Esophagus muscularis mucosa (tissue), 4 donors: ENCODE data around the gene METTL26.

ENCODE experiments used
- EP300 ChIP-seq: sonication (generic); formaldehyde crosslinking; IDR thresholded peaks from one replicate; pipeline ENCODE4 v1.6.1; 2017; ENCODE audit warnings: antibody characterized with exemption
- POLR2A ChIP-seq: fragments of 450-650 bp; IDR thresholded peaks from one replicate; pipeline ENCODE4 v1.6.1; 2017; ENCODE audit warnings: antibody characterized with exemption, moderate library complexity, mild to moderate bottlenecking, low read depth
- POLR2AphosphoS5 ChIP-seq, 2 donors: sonication (generic); formaldehyde crosslinking; IDR thresholded peaks; one replicate each; pipeline ENCODE4 v1.6.1; 2017; ENCODE audit warnings: antibody characterized with exemption in 2 of 2
- TF ChIP-seq, protein P1 (sequence below), 3 experiments: fragments of 200-600 bp in 2 of 3; fragments of 450-650 bp in 1 of 3; sonication (generic) in 2 of 3; IDR thresholded peaks; one replicate each; pipeline ENCODE4 v1.5.1; 2017 to 2019; ENCODE audit warnings: antibody characterized with exemption in 3 of 3, mild to moderate bottlenecking in 2 of 3, moderate library complexity in 1 of 3

DNA sequence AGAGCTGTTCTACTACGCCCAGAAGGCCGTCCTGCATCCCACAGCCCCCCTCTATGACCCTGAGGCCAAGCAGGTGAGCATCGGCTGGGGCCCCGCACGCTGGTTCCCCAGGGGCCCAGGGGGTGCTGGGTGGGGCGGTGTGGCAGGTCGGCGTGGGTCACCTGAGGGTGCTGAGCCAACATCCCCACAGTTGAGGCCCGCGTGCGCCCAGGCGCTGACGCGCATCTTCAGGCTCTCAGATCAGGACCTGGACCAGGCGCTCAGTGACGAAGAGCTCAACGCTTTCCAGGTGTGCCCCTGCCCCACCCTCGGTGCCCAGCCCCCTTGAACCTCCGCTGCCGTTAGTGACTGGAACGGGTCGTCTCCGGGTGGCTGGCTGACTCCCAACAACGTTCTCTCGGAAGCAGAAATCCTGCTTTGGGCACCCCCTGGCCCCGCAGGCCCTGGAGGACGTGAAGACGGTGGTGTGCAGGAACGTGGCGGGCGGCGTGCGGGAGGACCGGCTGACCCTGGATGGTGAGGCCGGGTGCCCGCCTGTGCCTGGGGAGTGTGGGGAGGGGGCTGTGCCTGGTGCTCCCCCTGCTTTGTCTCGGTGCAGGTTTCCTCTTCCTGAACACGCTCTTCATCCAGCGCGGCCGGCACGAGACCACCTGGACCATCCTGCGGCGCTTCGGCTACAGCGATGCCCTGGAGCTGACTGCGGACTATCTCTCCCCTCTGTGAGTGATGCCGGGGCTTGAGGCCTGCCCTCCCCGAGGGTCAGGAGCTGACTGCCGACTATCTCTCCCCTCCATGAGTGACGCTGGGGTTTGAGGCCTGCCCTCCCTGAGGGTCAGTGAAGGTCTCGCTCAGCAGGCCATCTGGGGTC lies 34.6 kb upstream of the METTL26 start:
- TF ChIP-seq, protein P1, sequence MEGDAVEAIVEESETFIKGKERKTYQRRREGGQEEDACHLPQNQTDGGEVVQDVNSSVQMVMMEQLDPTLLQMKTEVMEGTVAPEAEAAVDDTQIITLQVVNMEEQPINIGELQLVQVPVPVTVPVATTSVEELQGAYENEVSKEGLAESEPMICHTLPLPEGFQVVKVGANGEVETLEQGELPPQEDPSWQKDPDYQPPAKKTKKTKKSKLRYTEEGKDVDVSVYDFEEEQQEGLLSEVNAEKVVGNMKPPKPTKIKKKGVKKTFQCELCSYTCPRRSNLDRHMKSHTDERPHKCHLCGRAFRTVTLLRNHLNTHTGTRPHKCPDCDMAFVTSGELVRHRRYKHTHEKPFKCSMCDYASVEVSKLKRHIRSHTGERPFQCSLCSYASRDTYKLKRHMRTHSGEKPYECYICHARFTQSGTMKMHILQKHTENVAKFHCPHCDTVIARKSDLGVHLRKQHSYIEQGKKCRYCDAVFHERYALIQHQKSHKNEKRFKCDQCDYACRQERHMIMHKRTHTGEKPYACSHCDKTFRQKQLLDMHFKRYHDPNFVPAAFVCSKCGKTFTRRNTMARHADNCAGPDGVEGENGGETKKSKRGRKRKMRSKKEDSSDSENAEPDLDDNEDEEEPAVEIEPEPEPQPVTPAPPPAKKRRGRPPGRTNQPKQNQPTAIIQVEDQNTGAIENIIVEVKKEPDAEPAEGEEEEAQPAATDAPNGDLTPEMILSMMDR (IDR thresholded peaks at IDR 0.05): no peak
- no peak for TF ChIP-seq POLR2A
- TF ChIP-seq POLR2AphosphoS5 (IDR thresholded peaks at IDR 0.05): no peak
- no peak for TF ChIP-seq EP300
